Neural progenitor cell (in vitro differentiated cells): ENCODE data around the gene STRN4. TPM values are rescaled to one million over a fixed set of nuclear protein-coding genes. Genes with fewer than 3 reads are reported as not detected.
A peak's percentile ranks its signal among the peaks of the same experiment; 100 is the strongest.

Source experiments
- DNase-seq: peaks from one replicate; pipeline ENCODE4 v3.0.0-alpha.2; 2016; ENCODE audit warnings: low spot score
- H2AFZ ChIP-seq: fragments of 200-600 bp; sonication (generic); replicated peaks from 2 replicates; pipeline ENCODE4 v1.6.1; 2016; ENCODE audit warnings: antibody characterized with exemption
- H3F3A ChIP-seq: fragments of 200-600 bp; sonication (generic); 2 replicates; pipeline ENCODE4 v1.6.1; 2016; ENCODE audit warnings: antibody characterized with exemption, low read depth
- H3K27ac ChIP-seq: fragments of 200-600 bp; sonication (generic); 2 replicates; pipeline ENCODE4 v1.5.1; 2016; ENCODE audit warnings: mild to moderate bottlenecking
- H3K27me3 ChIP-seq: fragments of 200-600 bp; sonication (generic); 2 replicates; pipeline ENCODE4 v1.6.1; 2016; ENCODE audit warnings: mild to moderate bottlenecking, moderate library complexity
- H3K36me3 ChIP-seq: fragments of 200-600 bp; sonication (generic); 2 replicates; pipeline ENCODE4 v1.5.1; 2016
- H3K4me1 ChIP-seq: fragments of 200-600 bp; sonication (generic); 2 replicates; pipeline ENCODE4 v1.6.1; 2016; ENCODE audit warnings: mixed run types
- H3K4me2 ChIP-seq: fragments of 200-600 bp; sonication (generic); 2 replicates; pipeline ENCODE4 v1.6.1; 2016
- H3K4me3 ChIP-seq: fragments of 200-600 bp; sonication (generic); 2 replicates; pipeline ENCODE4 v1.5.1; 2016
- H3K79me2 ChIP-seq: fragments of 200-600 bp; sonication (generic); 2 replicates; pipeline ENCODE4 v1.6.1; 2016; ENCODE audit warnings: low read depth
- H3K9ac ChIP-seq: fragments of 200-600 bp; sonication (generic); 2 replicates; pipeline ENCODE4 v1.6.1; 2016
- H3K9me3 ChIP-seq: fragments of 200-600 bp; sonication (generic); 2 replicates; pipeline ENCODE4 v1.5.1; 2016; ENCODE audit warnings: low read depth
- H4K20me1 ChIP-seq: fragments of 200-600 bp; sonication (generic); 2 replicates; pipeline ENCODE4 v1.6.1; 2016; ENCODE audit warnings: low read depth
- H3K27ac Mint-ChIP-seq: 3 replicates; pipeline ENCODE4 v1.8.0; 2021; ENCODE audit warnings: mixed read lengths
- H3K27me3 Mint-ChIP-seq: 2 replicates; pipeline ENCODE4 v1.8.0; 2022; ENCODE audit warnings: low read depth, mild to moderate bottlenecking, inconsistent platforms, moderate library complexity, mixed read lengths; ENCODE audit not compliant: insufficient read depth
- H3K36me3 Mint-ChIP-seq: 3 replicates; pipeline ENCODE4 v1.8.0; 2021; ENCODE audit warnings: mixed read lengths
- H3K4me1 Mint-ChIP-seq: 3 replicates; pipeline ENCODE4 v1.8.0; 2021; ENCODE audit warnings: mixed read lengths
- H3K4me3 Mint-ChIP-seq: 3 replicates; pipeline ENCODE4 v1.8.0; 2021; ENCODE audit warnings: mild to moderate bottlenecking, moderate library complexity, mixed read lengths
- H3K9me3 Mint-ChIP-seq: 3 replicates; pipeline ENCODE4 v1.8.0; 2020; ENCODE audit warnings: mixed read lengths
- EZH2 ChIP-seq: fragments of 200-600 bp; sonication (generic); IDR thresholded peaks from 2 replicates; pipeline ENCODE4 v1.6.1; 2017; ENCODE audit warnings: antibody characterized with exemption, mild to moderate bottlenecking, moderate library complexity
- EZH2phosphoT487 ChIP-seq: fragments of 200-600 bp; sonication (generic); IDR thresholded peaks from 2 replicates; pipeline ENCODE4 v1.6.1; 2017; ENCODE audit warnings: antibody characterized with exemption
- total RNA-seq: library from RNA; depleted of rRNA; stranded (reverse); fragments of >200 nt; gene quantifications from 2 replicates; pipeline ENCODE4 v1.2.3, GENCODE V29; 2015; ENCODE audit warnings: low replicate concordance
- TF ChIP-seq, protein P1 (sequence below): fragments of 200-600 bp; sonication (generic); IDR thresholded peaks from 2 replicates; pipeline ENCODE4 v1.5.1; 2017; ENCODE audit warnings: antibody characterized with exemption, mild to moderate bottlenecking

The STRN4 gene, protein sequence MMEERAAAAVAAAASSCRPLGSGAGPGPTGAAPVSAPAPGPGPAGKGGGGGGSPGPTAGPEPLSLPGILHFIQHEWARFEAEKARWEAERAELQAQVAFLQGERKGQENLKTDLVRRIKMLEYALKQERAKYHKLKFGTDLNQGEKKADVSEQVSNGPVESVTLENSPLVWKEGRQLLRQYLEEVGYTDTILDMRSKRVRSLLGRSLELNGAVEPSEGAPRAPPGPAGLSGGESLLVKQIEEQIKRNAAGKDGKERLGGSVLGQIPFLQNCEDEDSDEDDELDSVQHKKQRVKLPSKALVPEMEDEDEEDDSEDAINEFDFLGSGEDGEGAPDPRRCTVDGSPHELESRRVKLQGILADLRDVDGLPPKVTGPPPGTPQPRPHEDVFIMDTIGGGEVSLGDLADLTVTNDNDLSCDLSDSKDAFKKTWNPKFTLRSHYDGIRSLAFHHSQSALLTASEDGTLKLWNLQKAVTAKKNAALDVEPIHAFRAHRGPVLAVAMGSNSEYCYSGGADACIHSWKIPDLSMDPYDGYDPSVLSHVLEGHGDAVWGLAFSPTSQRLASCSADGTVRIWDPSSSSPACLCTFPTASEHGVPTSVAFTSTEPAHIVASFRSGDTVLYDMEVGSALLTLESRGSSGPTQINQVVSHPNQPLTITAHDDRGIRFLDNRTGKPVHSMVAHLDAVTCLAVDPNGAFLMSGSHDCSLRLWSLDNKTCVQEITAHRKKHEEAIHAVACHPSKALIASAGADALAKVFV
- 54.1 and 149 TPM in 2 replicates for total RNA-seq

DNA sequence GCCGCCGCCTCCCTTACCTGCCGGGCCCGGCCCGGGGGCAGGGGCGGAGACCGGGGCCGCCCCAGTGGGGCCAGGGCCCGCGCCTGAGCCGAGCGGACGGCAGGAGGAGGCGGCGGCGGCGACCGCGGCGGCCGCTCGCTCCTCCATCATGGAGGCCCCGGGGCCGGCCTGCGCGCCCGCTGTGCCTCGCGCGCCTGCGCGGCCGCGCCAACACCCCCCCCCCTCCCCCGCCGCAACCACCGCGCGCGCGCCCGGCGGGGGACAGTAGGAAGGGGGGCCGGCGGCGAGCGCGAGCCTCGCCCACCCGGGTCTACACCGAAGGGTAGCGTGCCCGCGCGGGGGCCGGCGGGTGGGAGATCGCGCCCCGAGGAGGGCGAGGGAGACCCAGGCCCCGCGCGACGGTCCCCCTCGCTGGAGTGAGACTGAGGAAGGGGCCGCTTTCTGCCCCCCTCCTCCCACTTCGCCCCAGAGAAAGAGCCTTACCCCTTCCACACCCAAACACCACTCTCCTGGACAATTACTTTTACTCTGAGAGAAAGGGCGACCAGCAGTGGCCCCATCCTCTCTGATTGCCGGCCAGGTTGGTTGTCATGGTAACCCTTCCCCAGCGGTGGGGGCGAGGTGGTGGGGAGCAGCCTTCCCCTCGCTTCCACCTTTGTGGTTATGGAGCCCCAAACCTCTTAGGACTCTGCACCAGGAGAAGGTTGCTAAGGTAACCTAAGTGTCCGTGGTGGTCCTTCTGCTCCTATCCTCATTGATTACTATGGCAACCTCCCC, at the start of gene STRN4:
Gene STRN4 (minus strand): TSS at position 170 of the 777 bp plus-strand sequence. CDS start 20 bp downstream, at position 150.
- Histone ChIP-seq H4K20me1 (peaks cover 40% of the 10 kb centered on the region), H3F3A (peaks cover 25% of the 10 kb centered on the region), H3K27ac (no peak within 1 kb of the TSS), H3K4me2 (peak within 1 kb of the TSS; percentile 92), H3K27me3 (no peaks in the 10 kb centered on the region), H3K36me3 (peaks cover 3% of the 10 kb centered on the region), H3K4me1 (peaks cover 10% of the 10 kb centered on the region), H3K9ac (peak within 1 kb of the TSS; percentile 96), H3K4me3 (peak within 1 kb of the TSS; percentile 100), H3K9me3 (no peaks in the 10 kb centered on the region), H2AFZ (peak within 1 kb of the TSS; percentile 99), H3K79me2 (peaks cover 68% of the 10 kb centered on the region)
- no peak for TF ChIP-seq EZH2phosphoT487
- TF ChIP-seq, protein P1, sequence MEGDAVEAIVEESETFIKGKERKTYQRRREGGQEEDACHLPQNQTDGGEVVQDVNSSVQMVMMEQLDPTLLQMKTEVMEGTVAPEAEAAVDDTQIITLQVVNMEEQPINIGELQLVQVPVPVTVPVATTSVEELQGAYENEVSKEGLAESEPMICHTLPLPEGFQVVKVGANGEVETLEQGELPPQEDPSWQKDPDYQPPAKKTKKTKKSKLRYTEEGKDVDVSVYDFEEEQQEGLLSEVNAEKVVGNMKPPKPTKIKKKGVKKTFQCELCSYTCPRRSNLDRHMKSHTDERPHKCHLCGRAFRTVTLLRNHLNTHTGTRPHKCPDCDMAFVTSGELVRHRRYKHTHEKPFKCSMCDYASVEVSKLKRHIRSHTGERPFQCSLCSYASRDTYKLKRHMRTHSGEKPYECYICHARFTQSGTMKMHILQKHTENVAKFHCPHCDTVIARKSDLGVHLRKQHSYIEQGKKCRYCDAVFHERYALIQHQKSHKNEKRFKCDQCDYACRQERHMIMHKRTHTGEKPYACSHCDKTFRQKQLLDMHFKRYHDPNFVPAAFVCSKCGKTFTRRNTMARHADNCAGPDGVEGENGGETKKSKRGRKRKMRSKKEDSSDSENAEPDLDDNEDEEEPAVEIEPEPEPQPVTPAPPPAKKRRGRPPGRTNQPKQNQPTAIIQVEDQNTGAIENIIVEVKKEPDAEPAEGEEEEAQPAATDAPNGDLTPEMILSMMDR: no peak
- Mint-ChIP-seq H3K36me3 (peaks cover 12% of the 10 kb centered on the region), H3K27me3 (peaks cover 7% of the 10 kb centered on the region), H3K4me1 (peaks cover 46% of the 10 kb centered on the region), H3K4me3 (peak within 1 kb of the TSS; percentile 98), H3K9me3 (no peaks in the 10 kb centered on the region), H3K27ac (peak within 1 kb of the TSS; percentile 92)
- peak; percentile 88 for DNase-seq

DNA sequence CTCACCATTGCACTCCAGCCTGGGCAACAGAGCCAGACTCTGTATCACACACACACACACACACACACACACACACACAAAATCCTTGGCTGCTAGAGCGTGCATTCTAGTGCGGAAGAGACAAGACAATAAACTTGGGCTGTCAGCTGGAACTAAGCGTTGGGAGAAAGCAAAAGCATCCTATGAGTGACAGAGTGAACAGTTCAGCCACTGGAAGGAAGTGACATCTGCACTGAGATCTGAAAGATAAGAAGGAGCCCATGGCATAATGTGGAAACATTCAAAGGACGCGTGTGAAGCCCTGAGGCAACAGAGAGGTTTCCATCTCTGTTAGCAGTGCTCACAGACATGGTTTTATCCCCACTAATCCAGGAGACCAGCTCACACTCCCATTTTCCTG, 45.7 kb upstream of the STRN4 start:
- Mint-ChIP-seq H3K4me3 (peak overlapping the region; percentile 43), H3K27me3 (peaks cover 5% of the 10 kb centered on the region), H3K9me3 (no peaks in the 10 kb centered on the region), H3K27ac (no peak overlapping the region), H3K4me1 (peaks cover 8% of the 10 kb centered on the region), H3K36me3 (no peaks in the 10 kb centered on the region)
- Histone ChIP-seq H3K36me3 (no peaks in the 10 kb centered on the region), H3K4me1 (no peaks in the 10 kb centered on the region), H3K9me3 (no peaks in the 10 kb centered on the region), H3K4me3 (no peak overlapping the region), H3K4me2 (no peak overlapping the region), H3K27me3 (peaks cover 8% of the 10 kb centered on the region), H3K27ac (no peak overlapping the region), H2AFZ (no peak overlapping the region), H4K20me1 (peaks cover 10% of the 10 kb centered on the region), H3F3A (peaks cover 10% of the 10 kb centered on the region), H3K9ac (no peak overlapping the region), H3K79me2 (peaks cover 13% of the 10 kb centered on the region)
- DNase-seq: no peak
- no peak for TF ChIP-seq EZH2
- TF ChIP-seq, protein P1: no peak
- no peak for TF ChIP-seq EZH2phosphoT487

DNA sequence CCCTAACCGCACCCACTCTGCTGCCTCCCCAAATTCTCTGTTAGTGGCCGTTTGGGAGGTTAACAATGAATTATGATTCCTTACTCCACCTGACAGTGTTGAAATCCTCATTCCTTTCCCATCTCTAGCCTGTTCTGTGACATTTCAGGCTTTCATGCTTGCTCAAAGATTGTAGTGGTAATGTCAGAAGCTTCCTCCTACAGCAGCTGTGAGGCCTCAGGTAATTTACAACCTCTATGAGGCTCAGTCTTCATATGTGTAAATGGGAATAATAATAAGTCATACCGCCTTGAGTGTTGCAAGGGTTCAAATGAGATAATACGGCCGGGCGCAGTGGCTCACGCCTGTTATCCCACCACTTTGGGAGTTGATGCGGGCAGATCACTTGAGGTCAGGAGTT, 43.1 kb upstream of the STRN4 start:
- peaks cover 31% of the 10 kb centered on the region for H4K20me1 ChIP-seq
- H3K36me3 Mint-ChIP-seq: no peaks in the 10 kb centered on the region
- H3K9me3 Mint-ChIP-seq: no peaks in the 10 kb centered on the region
- H3K4me3 ChIP-seq: no peak overlapping the region
- H3K4me1 Mint-ChIP-seq: peaks cover 27% of the 10 kb centered on the region
- no peak overlapping the region for H3K4me2 ChIP-seq
- H3K27me3 Mint-ChIP-seq: peaks cover 2% of the 10 kb centered on the region
- DNase-seq: no peak
- H3K9ac ChIP-seq: no peak overlapping the region
- H3K36me3 ChIP-seq: no peaks in the 10 kb centered on the region
- H3K27ac Mint-ChIP-seq: no peak overlapping the region
- peaks cover 8% of the 10 kb centered on the region for H3K27me3 ChIP-seq
- no peak for TF ChIP-seq EZH2phosphoT487
- TF ChIP-seq, protein P1: no peak
- no peak for TF ChIP-seq EZH2
- H3K9me3 ChIP-seq: no peaks in the 10 kb centered on the region
- H3K4me1 ChIP-seq: peaks cover 14% of the 10 kb centered on the region
- peaks cover 22% of the 10 kb centered on the region for H3F3A ChIP-seq
- H3K4me3 Mint-ChIP-seq: peak overlapping the region; percentile 52
- H2AFZ ChIP-seq: no peak overlapping the region
- H3K79me2 ChIP-seq: peaks cover 39% of the 10 kb centered on the region
- no peak overlapping the region for H3K27ac ChIP-seq
